Osteoblast (primary cell): ENCODE results near the gene ACTR10. TPM values are rescaled to one million over a fixed set of nuclear protein-coding genes. Genes with fewer than 3 reads are reported as not detected.

Experiments used
- DNase-seq: peaks from one replicate; pipeline ENCODE4 v3.0.0; 2011; ENCODE audit warnings: low spot score, mixed read lengths; ENCODE audit not compliant: insufficient read length; ENCODE audit errors: missing footprints
- H2AFZ ChIP-seq: 2 replicates; pipeline ENCODE4 v1.6.0; 2011; ENCODE audit warnings: mild to moderate bottlenecking, low read length
- H3K27ac ChIP-seq: 2 replicates; pipeline ENCODE4 v1.5.1; 2011; ENCODE audit warnings: mild to moderate bottlenecking, low read depth, low read length, moderate library complexity
- H3K27me3 ChIP-seq: 2 replicates; pipeline ENCODE4 v1.6.0; 2012; ENCODE audit warnings: mild to moderate bottlenecking, control low read depth, inconsistent platforms, low read length, moderate library complexity; ENCODE audit not compliant: insufficient read depth
- H3K36me3 ChIP-seq: 2 replicates; pipeline ENCODE4 v1.5.1; 2011; ENCODE audit warnings: mild to moderate bottlenecking, low read length, control low read depth, moderate library complexity; ENCODE audit not compliant: insufficient read depth
- H3K4me1 ChIP-seq: 2 replicates; pipeline ENCODE4 v1.5.1; 2011; ENCODE audit warnings: mild to moderate bottlenecking, low read length, control low read depth, moderate library complexity; ENCODE audit not compliant: insufficient read depth
- H3K4me2 ChIP-seq: 2 replicates; pipeline ENCODE4 v1.6.0; 2011; ENCODE audit warnings: mild to moderate bottlenecking, low read length; ENCODE audit not compliant: insufficient read depth
- H3K4me3 ChIP-seq: fragments of 200-600 bp; sonication (generic); 3 replicates; pipeline ENCODE4 v1.5.1; 2012; ENCODE audit warnings: mild to moderate bottlenecking, low read length, inconsistent platforms; ENCODE audit not compliant: insufficient read depth
- H3K79me2 ChIP-seq: 2 replicates; pipeline ENCODE4 v1.6.0; 2012; ENCODE audit warnings: mild to moderate bottlenecking, low read length, control low read depth, inconsistent platforms; ENCODE audit not compliant: insufficient read depth
- H3K9me3 ChIP-seq: 2 replicates; pipeline ENCODE4 v1.5.1; 2011; ENCODE audit warnings: low read depth, low read length, control low read depth
- H4K20me1 ChIP-seq: 2 replicates; pipeline ENCODE4 v1.6.0; 2012; ENCODE audit warnings: mild to moderate bottlenecking, low read length, control low read depth; ENCODE audit not compliant: insufficient read depth
- total RNA-seq: library from RNA; depleted of rRNA; stranded (reverse); fragments of >200 nt; gene quantifications from 2 replicates; pipeline ENCODE4 v1.2.3, GENCODE V29; 2012
- TF ChIP-seq, protein P1 (sequence below): IDR thresholded peaks from 2 replicates; pipeline ENCODE4 v1.5.1; 2011; ENCODE audit warnings: mild to moderate bottlenecking, low read depth, low read length, moderate library complexity; ENCODE audit errors: extremely low read depth

Gene ACTR10
- total RNA-seq, 1 donor: 63.0 TPM

DNA sequence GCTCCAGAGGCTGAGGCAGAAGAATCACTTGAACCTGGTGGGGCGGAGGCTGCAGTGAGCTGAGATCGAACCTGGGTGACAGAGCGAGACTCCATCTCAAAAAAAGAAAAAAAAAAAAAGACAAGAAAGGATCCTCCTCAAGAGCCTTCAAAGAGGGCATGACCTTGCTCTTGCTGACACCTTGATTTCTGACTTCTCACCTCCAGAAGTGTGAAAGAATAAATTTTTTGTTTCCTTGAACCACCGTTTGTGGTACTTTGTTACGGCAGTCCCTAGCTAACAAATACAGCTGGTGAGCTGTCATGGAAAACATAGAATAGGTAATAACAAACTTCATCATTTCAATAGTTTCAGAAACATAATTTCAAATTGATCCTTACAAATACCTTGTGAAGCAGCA, 1.9 kb upstream of the ACTR10 start:
- Histone ChIP-seq H3K36me3 (no peaks in the 10 kb centered on the region), H2AFZ (no peak overlapping the region), H4K20me1 (peaks cover 6% of the 10 kb centered on the region), H3K27me3 (peaks cover 2% of the 10 kb centered on the region), H3K4me2 (no peak overlapping the region), H3K79me2 (peaks cover 23% of the 10 kb centered on the region), H3K4me1 (peaks cover 10% of the 10 kb centered on the region), H3K27ac (no peak overlapping the region), H3K9me3 (no peaks in the 10 kb centered on the region), H3K4me3 (no peak overlapping the region)
- DNase-seq: no peak
- TF ChIP-seq, protein P1, sequence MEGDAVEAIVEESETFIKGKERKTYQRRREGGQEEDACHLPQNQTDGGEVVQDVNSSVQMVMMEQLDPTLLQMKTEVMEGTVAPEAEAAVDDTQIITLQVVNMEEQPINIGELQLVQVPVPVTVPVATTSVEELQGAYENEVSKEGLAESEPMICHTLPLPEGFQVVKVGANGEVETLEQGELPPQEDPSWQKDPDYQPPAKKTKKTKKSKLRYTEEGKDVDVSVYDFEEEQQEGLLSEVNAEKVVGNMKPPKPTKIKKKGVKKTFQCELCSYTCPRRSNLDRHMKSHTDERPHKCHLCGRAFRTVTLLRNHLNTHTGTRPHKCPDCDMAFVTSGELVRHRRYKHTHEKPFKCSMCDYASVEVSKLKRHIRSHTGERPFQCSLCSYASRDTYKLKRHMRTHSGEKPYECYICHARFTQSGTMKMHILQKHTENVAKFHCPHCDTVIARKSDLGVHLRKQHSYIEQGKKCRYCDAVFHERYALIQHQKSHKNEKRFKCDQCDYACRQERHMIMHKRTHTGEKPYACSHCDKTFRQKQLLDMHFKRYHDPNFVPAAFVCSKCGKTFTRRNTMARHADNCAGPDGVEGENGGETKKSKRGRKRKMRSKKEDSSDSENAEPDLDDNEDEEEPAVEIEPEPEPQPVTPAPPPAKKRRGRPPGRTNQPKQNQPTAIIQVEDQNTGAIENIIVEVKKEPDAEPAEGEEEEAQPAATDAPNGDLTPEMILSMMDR: no peak

DNA sequence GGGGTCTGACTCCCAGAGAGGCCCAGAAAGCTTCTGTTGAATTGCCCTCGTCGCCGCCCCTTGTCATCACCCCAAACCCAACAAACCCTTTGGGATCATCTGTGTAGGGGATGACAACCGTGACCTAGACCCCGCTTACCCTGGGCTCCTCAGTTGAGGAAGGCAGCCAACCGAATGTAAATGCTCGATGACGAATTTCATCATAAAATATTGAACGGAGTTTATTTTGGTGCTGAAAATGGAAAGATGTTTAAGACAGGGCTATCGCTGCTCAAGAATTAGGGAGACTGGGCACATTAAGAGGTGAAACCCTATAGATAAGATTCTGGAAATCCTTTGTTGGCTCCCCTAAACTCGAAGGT, 512 bp downstream of the ACTR10 start:
- peak overlapping the region; percentile 90 for H3K4me3 ChIP-seq
- DNase-seq: no peak
- TF ChIP-seq, protein P1: no peak
- peak overlapping the region; percentile 91 for H3K27ac ChIP-seq
- H3K9me3 ChIP-seq: no peaks in the 10 kb centered on the region
- H2AFZ ChIP-seq: peak overlapping the region; percentile 97
- H3K4me1 ChIP-seq: peaks cover 10% of the 10 kb centered on the region
- peaks cover 32% of the 10 kb centered on the region for H3K79me2 ChIP-seq
- peak overlapping the region; percentile 81 for H3K4me2 ChIP-seq
- peaks cover 6% of the 10 kb centered on the region for H4K20me1 ChIP-seq
- H3K27me3 ChIP-seq: peaks cover 2% of the 10 kb centered on the region
- H3K36me3 ChIP-seq: peaks cover 8% of the 10 kb centered on the region

DNA sequence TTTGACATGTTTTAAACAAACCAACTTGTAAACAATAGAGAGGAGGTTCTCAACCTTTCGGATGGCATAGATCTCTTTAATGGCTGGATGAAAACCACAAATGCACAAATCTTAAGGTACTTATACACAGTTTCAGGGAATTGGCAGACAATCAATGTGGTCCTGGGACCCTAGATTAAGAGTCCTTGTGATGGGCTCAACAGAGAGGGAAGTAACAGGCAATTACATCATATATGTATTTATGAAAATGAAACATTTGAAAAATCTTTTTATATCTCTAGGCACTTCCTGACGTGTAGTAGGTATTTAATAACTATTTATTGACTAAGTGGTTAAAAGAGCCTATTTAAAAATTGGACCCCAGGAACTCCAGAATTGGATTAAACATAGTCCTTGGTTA, 897 bp downstream of the ACTR10 start:
- Histone ChIP-seq H2AFZ (peak overlapping the region; percentile 97), H3K36me3 (peaks cover 8% of the 10 kb centered on the region), H3K79me2 (peaks cover 33% of the 10 kb centered on the region), H4K20me1 (peaks cover 6% of the 10 kb centered on the region), H3K9me3 (no peaks in the 10 kb centered on the region), H3K4me1 (peaks cover 10% of the 10 kb centered on the region), H3K4me3 (peak overlapping the region; percentile 90), H3K27me3 (no peaks in the 10 kb centered on the region), H3K4me2 (peak overlapping the region; percentile 81), H3K27ac (peak overlapping the region; percentile 91)
- peak; percentile 41 for DNase-seq
- TF ChIP-seq, protein P1: no peak

DNA sequence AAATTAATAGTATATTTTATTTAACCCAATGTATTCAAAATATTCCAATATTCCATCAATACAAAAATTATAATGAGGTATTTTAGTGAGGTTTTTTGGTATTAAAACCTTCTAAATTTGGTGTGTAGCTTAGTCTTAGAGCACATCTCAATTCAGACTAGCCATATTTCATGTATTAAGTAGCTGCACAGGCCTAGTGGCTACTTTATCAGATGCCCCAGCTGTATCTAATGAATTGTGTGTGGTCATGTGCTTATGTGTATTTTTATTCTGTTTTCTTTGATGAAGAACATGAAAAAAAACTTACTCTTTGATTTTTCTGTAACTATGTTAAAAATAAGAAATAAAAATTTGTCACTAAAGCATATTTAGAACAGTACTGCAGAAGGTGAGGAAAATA, 13.2 kb downstream of the ACTR10 start:
- H3K4me3 ChIP-seq: no peak overlapping the region
- DNase-seq: no peak
- TF ChIP-seq, protein P1: no peak
- H4K20me1 ChIP-seq: no peaks in the 10 kb centered on the region
- no peak overlapping the region for H3K4me2 ChIP-seq
- H3K4me1 ChIP-seq: peaks cover 4% of the 10 kb centered on the region
- no peaks in the 10 kb centered on the region for H3K79me2 ChIP-seq
- no peak overlapping the region for H2AFZ ChIP-seq
- H3K9me3 ChIP-seq: no peaks in the 10 kb centered on the region
- H3K27ac ChIP-seq: no peak overlapping the region
- H3K36me3 ChIP-seq: peaks cover 47% of the 10 kb centered on the region
- no peaks in the 10 kb centered on the region for H3K27me3 ChIP-seq
